ENCODE measurements around the gene MDGA2. TPM values are rescaled to one million over a fixed set of nuclear protein-coding genes. Genes with fewer than 3 reads are reported as not detected.

The MDGA2 gene
- polyA plus RNA-seq: under 1 TPM in 1 of 3 donors, not detected in 2; 0.06 TPM

DNA sequence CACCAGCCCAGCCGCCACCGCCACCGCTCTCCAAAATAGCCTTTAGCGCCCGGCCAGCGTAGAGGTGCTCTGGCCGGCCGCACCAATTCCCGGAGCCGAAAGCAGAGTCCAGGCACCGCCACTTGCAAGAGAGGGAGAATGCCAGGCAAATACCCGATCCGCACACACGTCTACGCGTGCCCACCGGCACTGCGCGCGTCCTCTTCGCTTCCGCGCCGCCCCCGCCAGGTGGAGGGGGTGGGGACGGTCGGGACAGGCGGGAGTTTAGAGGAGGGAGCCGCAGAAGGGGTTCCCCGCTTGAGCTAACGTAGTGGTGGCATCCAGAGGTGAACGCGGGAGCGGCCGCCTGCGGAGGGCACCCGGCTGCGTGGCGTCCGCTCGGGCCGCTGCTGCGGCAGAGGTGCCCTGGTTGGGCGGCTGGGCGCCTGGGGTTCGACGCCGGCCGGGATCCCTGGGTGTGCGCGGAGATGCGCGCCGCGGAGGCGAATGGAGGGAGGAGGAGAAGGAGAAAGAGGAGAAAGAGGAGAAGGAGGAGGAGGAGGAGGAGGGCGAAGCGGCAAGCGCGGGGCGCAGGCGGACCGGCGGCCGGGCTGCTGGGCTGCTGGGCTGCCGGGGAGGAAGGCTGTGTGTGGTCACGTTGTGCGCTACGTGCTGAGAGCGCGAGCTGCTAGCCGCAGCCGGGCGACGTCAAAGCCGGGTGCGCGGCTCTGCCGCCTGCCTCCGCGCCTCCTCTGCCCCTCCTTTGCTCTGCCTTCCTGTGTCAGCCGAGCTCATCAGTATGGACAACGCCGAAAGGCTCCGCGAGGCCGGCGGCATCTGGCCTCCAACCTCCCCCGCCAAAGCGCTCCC is at the start of gene MDGA2:
Gene MDGA2, minus strand, starts transcription at position 140 of the 849 bp plus-strand sequence.
- H3K27ac ChIP-seq (ENCODE audit: low read depth, low read length): no peak within 1 kb of the TSS
- WGBS, 3 donors: 1 to 2% (median 1%) methylated on average over 68 to 90 of the region's 90 CpGs

- 77 to 90% (median 89%) methylated on average over 2 of the region's 2 CpGs for WGBS, 3 donors
Observed at GRCh38 chr14:47722929-47723693, 47.7 kb upstream of the MDGA2 start.

GRCh38 chr14:47720281-47720680 is 44.9 kb upstream of the MDGA2 start:
- 67 to 85% (median 82%) methylated on average over 4 of the region's 4 CpGs for WGBS, 3 donors
- no peak overlapping the region for H3K27ac ChIP-seq (ENCODE audit: low read depth, low read length)

More at GRCh38 chr14:47722929-47723693, 47.7 kb upstream of the MDGA2 start:
- no peak overlapping the region for H3K27ac ChIP-seq (ENCODE audit: low read depth, low read length)

GRCh38 chr14:47715330-47715729 is 39.9 kb upstream of the MDGA2 start:
- no peak overlapping the region for H3K27ac ChIP-seq (ENCODE audit: low read depth, low read length)
- WGBS, 3 donors: 79 to 88% (median 88%) methylated on average over 3 of the region's 3 CpGs

DNA sequence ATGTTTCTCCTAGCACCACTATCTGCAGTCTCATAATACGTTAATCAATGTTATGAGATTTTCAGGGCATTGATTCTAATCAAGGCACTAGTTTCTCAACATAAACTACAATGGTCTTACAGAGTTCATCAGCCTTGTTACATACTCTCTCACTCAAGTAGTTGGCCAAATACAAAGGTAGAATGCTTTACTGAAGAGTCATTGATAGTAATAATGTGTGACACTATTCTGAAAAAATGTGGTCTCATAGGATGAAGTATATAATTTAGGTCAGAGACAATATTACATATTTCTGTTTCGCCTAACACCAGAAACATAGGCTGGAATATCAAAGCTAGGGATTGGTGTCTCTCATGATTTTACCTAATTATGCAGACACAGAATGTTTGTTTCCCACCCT is 35.2 kb upstream of the MDGA2 start:
- no peak overlapping the region for H3K27ac ChIP-seq (ENCODE audit: low read depth, low read length)
- WGBS, 3 donors: 60 to 92% (median 90%) methylated on average over 2 of the region's 2 CpGs

GRCh38 chr14:47705683-47706082 is 30.3 kb upstream of the MDGA2 start:
- no peak overlapping the region for H3K27ac ChIP-seq (ENCODE audit: low read depth, low read length)
- 33 to 62% (median 51%) methylated on average over 2 of the region's 2 CpGs for WGBS, 3 donors

GRCh38 chr14:47691829-47692228 is 16.4 kb upstream of the MDGA2 start:
- H3K27ac ChIP-seq (ENCODE audit: low read depth, low read length): no peak overlapping the region

DNA sequence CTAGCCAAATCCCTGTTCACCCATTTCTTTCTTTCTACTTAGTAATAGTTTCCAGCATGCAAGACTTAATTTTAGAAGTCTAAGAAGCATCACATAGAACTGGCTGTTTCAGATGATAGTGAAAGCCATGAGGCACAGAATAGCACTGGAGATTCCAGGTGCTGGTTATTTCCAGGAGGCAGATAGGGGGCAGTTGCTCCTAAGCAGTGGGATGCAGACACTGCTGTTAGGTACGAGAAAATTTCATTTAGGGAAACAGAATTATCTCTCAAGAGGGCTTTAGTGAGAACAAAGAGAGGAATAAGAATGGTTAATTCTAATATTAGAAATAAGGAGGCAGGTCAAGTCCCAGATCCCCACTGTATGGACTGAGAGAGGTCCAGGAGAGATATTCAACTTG is 3.6 kb upstream of the MDGA2 start:
- 14 to 53% (median 43%) methylated on average over 1 of the region's 1 CpG for WGBS, 3 donors
- H3K27ac ChIP-seq (ENCODE audit: low read depth, low read length): no peak overlapping the region

DNA sequence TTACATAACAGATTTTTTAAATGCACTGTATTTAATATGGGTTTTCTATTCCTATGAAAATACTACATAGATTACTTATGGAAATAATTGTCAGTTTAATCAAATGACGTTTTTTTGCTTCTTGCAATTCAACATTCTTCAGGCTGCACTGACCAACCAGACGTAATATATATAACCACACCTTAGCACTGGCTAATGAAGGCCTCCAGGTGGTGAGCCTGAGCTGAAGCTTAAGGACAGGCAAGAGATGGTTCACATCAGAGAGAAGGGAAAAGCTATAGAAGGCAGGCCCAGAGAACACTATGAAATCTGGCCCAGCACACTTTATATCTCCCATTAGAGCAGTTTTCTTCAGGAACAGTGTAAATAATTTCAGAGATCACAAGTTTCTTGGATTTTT is 2.8 kb upstream of the MDGA2 start:
- H3K27ac ChIP-seq (ENCODE audit: low read depth, low read length): no peak overlapping the region
- WGBS, 3 donors: 45 to 75% (median 69%) methylated on average over 2 of the region's 2 CpGs

DNA sequence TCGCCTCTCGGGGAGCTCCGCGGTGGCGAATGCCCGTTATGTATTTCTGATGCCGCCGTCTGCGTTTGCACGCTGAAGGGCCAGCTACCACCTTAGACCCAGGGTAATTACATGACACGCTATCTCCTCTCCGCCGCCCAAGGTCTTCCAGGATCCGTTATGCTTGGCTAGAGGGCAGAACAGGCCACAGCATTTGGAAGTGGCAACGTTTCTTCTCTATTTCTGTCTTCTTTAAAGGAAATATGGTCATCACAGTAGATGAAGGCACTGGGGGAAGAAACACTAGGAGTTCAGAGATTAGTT is 861 bp upstream of the MDGA2 start:
- no peak overlapping the region for H3K27ac ChIP-seq (ENCODE audit: low read depth, low read length)
- 1 to 2% (median 2%) methylated on average over 15 of the region's 15 CpGs for WGBS, 3 donors

DNA sequence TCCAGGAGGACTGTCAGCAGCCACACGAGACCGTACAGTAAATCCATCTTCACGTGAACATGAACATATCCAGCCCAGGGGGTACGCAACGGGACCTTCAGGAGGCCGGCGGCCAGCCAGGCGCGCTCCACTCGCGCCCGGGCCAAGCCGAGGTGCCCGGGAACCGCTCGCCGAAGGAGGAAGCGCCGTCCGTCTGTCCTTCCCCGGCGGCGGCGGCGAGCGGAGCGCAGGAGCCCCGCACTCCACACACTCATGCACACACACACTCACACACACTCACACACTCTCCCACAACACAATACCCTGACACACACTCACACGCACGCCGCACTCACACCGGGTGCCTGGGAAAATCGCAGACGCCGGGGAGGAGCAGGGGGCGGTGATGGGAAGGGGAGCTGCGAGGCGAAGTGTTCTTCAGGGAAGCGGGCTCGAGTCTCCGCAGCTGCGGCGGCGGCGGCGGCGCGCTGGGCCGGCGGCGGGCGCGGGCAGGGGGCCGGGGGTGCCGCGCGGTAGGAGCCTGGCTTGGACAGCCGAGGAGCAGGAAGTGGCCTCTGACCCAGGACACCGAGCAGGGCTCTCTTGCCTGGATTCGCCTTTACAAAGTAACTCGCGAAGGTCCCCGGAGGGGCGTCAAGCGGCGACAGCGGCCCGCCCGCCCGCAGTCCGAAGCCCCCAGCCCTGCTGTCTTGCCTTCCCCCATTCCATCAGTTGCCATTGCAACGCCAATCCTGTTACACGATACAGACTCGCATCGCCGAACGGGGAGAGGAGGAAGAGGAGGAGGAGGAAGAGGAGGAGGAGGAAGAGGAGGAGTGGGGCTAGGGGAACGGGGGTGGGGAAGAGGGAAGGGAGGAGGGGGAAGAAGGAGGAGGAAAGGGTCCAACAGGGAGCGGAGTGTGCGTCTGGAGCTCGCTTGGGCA is 601 bp downstream of the MDGA2 start:
- WGBS, 3 donors: 1% methylated on average over 77 to 81 of the region's 81 CpGs
- H3K27ac ChIP-seq (ENCODE audit: low read depth, low read length): no peak overlapping the region

DNA sequence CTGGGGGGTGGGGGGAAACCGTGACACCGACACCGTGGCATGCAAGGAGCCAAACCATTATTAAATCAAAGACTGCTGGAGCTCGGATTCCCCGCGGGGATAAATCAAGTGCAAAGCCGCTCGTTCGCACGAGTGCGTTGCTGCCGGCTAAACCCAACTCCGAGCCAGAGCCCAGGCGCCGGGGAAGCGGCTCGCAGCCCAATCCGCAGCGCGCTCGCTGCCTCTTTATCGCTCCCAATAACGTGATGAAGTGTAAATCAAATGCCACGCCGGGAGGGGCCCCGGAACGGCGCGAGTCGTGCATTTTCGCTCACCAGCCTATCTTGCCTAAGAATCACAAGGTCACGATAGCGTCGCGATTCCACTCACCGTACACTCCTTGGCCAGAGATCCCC is 1.3 kb downstream of the MDGA2 start:
- WGBS, 3 donors: 0 to 2% (median 1%) methylated on average over 36 of the region's 36 CpGs
- no peak overlapping the region for H3K27ac ChIP-seq (ENCODE audit: low read depth, low read length)

- 88 to 93% (median 89%) methylated on average over 19 to 28 of the region's 28 CpGs for WGBS, 3 donors
- H3K27ac ChIP-seq (ENCODE audit: low read depth, low read length): no peak overlapping the region
Observed at GRCh38 chr14:47665337-47666134, 9.9 kb downstream of the MDGA2 start.

GRCh38 chr14:47662466-47662865 is 12.9 kb downstream of the MDGA2 start:
- 57 to 63% (median 62%) methylated on average over 2 of the region's 2 CpGs for WGBS, 3 donors
- no peak overlapping the region for H3K27ac ChIP-seq (ENCODE audit: low read depth, low read length)

- H3K27ac ChIP-seq (ENCODE audit: low read depth, low read length): no peak overlapping the region
- 46 to 75% (median 62%) methylated on average over 2 of the region's 2 CpGs for WGBS, 3 donors
Observed at GRCh38 chr14:47660158-47660557, 15.2 kb downstream of the MDGA2 start.

DNA sequence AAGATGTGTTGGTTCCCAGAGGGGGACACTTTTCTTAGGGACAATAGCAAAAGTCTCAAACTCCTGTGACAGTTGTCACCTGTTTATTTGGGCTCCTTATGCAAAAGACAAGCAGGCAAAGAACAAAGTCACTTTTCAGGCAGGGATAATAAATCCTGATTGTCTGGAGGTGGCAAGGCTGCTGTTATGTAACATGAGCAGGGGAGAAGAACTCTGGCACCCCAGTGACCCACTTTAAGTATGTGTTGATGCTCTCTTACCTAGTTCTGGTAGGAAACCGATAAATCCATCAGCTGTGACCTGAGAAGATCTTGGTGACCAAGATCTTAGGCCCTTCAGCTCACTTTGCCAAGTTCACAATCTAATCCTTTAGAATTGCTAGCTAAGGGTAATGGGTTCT is 17.4 kb downstream of the MDGA2 start:
- 82 to 94% (median 85%) methylated on average over 1 of the region's 1 CpG for WGBS, 3 donors
- H3K27ac ChIP-seq (ENCODE audit: low read depth, low read length): no peak overlapping the region

GRCh38 chr14:47657143-47657542 is 18.3 kb downstream of the MDGA2 start:
- 75 to 84% (median 83%) methylated on average over 3 of the region's 3 CpGs for WGBS, 3 donors
- H3K27ac ChIP-seq (ENCODE audit: low read depth, low read length): no peak overlapping the region

DNA sequence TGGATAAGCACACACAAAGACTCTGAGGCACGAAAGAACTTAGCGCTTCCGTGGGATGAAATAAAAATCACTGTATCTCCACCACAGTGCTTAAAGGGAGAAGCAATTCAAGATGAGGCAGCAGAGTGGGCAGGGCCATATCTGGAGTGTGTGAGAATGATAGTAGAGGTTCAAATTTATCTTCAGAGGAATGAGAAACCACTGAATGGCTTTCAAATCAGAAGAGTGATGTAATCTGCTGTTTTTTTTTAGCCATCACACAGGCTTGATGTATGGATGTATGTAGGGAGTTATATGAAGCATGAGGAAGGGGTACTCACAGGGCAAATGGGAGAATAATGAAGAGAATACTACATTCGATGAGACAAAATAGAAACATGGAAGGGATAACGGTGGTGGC is 24.1 kb downstream of the MDGA2 start:
- H3K27ac ChIP-seq (ENCODE audit: low read depth, low read length): no peak overlapping the region
- 80 to 86% (median 81%) methylated on average over 5 of the region's 5 CpGs for WGBS, 3 donors

Measured in adipose tissue (tissue), 3 donors.